Endodermal cell (in vitro differentiated cells): ENCODE data around the gene TMEM134. TPM values are rescaled to one million over a fixed set of nuclear protein-coding genes. Genes with fewer than 3 reads are reported as not detected.

ENCODE experiments used
- DNase-seq: peaks from one replicate; pipeline ENCODE4 v3.0.0-alpha.2; 2017
- H3K27ac ChIP-seq: 2 replicates; pipeline ENCODE4 v1.5.1; 2013; ENCODE audit warnings: mild to moderate bottlenecking, low read depth, low read length, moderate library complexity
- H3K27me3 ChIP-seq: 2 replicates; pipeline ENCODE4 v1.6.1; 2013; ENCODE audit warnings: mild to moderate bottlenecking, low read length, moderate library complexity; ENCODE audit not compliant: insufficient read depth, control insufficient read depth, poor library complexity, severe bottlenecking
- H3K36me3 ChIP-seq: 2 replicates; pipeline ENCODE4 v1.7.0; 2013; ENCODE audit warnings: mild to moderate bottlenecking, low read length, moderate library complexity; ENCODE audit not compliant: control insufficient read depth, insufficient read depth
- H3K4me1 ChIP-seq: one replicate; pipeline ENCODE4 v1.7.0; 2013; ENCODE audit warnings: low read length; ENCODE audit not compliant: control insufficient read depth, insufficient read depth
- H3K4me3 ChIP-seq: 2 replicates; pipeline ENCODE4 v1.5.1; 2013; ENCODE audit warnings: mild to moderate bottlenecking, low read length, moderate library complexity
- H3K9ac ChIP-seq: 2 replicates; pipeline ENCODE4 v1.6.1; 2013; ENCODE audit warnings: mild to moderate bottlenecking, low read length, moderate library complexity; ENCODE audit not compliant: poor library complexity, severe bottlenecking; ENCODE audit errors: extremely low read depth
- H3K9me3 ChIP-seq: 2 replicates; pipeline ENCODE4 v1.6.1; 2013; ENCODE audit warnings: mild to moderate bottlenecking, low read length, moderate library complexity; ENCODE audit not compliant: control insufficient read depth
- H3K27ac Mint-ChIP-seq: 2 replicates; pipeline ENCODE4 v1.8.0; 2020; ENCODE audit warnings: mixed read lengths
- H3K27me3 Mint-ChIP-seq: 2 replicates; pipeline ENCODE4 v1.8.0; 2021; ENCODE audit warnings: mild to moderate bottlenecking, mixed read lengths; ENCODE audit not compliant: insufficient read depth
- H3K36me3 Mint-ChIP-seq: 2 replicates; pipeline ENCODE4 v1.8.0; 2020; ENCODE audit warnings: low read depth, mixed read lengths
- H3K4me1 Mint-ChIP-seq: 2 replicates; pipeline ENCODE4 v1.8.0; 2020; ENCODE audit warnings: mixed read lengths
- H3K4me3 Mint-ChIP-seq: 2 replicates; pipeline ENCODE4 v1.8.0; 2020; ENCODE audit warnings: mild to moderate bottlenecking, moderate library complexity, mixed read lengths
- H3K9me3 Mint-ChIP-seq: 2 replicates; pipeline ENCODE4 v1.8.0; 2020; ENCODE audit warnings: mild to moderate bottlenecking, mixed read lengths
- CTCF ChIP-seq: fragments of 200-600 bp; sonication (generic); conservative IDR thresholded peaks from 2 replicates; pipeline ENCODE4 v1.5.0; 2021; ENCODE audit warnings: antibody characterized with exemption, mild to moderate bottlenecking
- WGBS, 2 experiments: methylation state at CpG; one replicate each; pipeline versions ENCODE4 v1.1.5 to v1.1.7; 2013; ENCODE audit warnings: missing lambda C conversion rate in 2 of 2, mixed read lengths in 1 of 2; ENCODE audit not compliant: insufficient coverage in 1 of 2, insufficient read length in 1 of 2; 5-methylcytosine and 5-hydroxymethylcytosine counted together
- long read RNA-seq, 4 experiments: library from polyadenylated mRNA in 2 of 4; library from RNA in 1 of 4; library from capped mRNA in 1 of 4; stranded (forward) in 3 of 4; unstranded in 1 of 4; transcript quantifications; one replicate each; pipeline ENCODE4 v2.0.0, GENCODE V29; 2020 to 2021; ENCODE audit warnings: inconsistent platforms in 1 of 4
- polyA plus RNA-seq, 2 experiments: library from polyadenylated mRNA; stranded (reverse); fragments of 50-300 nt; gene quantifications; one replicate each; pipeline ENCODE4 v1.2.3, GENCODE V29; 2013
- total RNA-seq, 2 donors: library from RNA; stranded (reverse); fragmentation: NEBNext Ultra II Directional in 1 of 2; extraction: Animal tissue kit (Norgen Biotek cat#: 25700) in 1 of 2; gene quantifications; 2 replicates in 1 of 2; 3 replicates in 1 of 2; pipeline ENCODE4 v1.2.1, GENCODE V29; 2021

Gene TMEM134
- total RNA-seq, result 10 to 100 TPM; 67.4 to 87.8 TPM
- 60.9 TPM for polyA plus RNA-seq (2013, experiment 1 of 2)
- 57.1 TPM for polyA plus RNA-seq (2013, experiment 2 of 2)
- long read RNA-seq, experiment 1, transcript TMEM134-201 (7 exons, 3,534 nt), result major isoform, 20 of 43 reads
- long read RNA-seq, experiment 1, partial matches to known transcripts, result 0 of 43 reads
- long read RNA-seq, experiment 1, other reads (novel, unspliced or antisense), result 16 of 43 reads
- long read RNA-seq, experiment 2, transcript TMEM134-201 (7 exons, 3,534 nt), result major isoform, 86 of 162 reads
- long read RNA-seq, experiment 2, transcript TMEM134-217 (7 exons, 1,063 nt), result minor isoform, 8 of 162 reads
- long read RNA-seq, experiment 2, transcript TMEM134-202 (6 exons, 823 nt), result minor isoform, 6 of 162 reads
- long read RNA-seq, experiment 2, partial matches to known transcripts, result 7 of 162 reads
- long read RNA-seq, experiment 2, other reads (novel, unspliced or antisense), result 53 of 162 reads
- long read RNA-seq, experiment 3, transcript TMEM134-201 (7 exons, 3,534 nt), result major isoform, 24 of 37 reads
- long read RNA-seq, experiment 3, partial matches to known transcripts, result 0 of 37 reads
- long read RNA-seq, experiment 3, other reads (novel, unspliced or antisense), result 9 of 37 reads
- long read RNA-seq, experiment 4, transcript TMEM134-202 (6 exons, 823 nt), result minor isoform, 6 of 168 reads
- long read RNA-seq, experiment 4, transcript TMEM134-201 (7 exons, 3,534 nt), result major isoform, 101 of 168 reads
- long read RNA-seq, experiment 4, partial matches to known transcripts, result 3 of 168 reads
- long read RNA-seq, experiment 4, other reads (novel, unspliced or antisense), result 52 of 168 reads

- H3K4me1 ChIP-seq, result no peaks in the 10 kb centered on the region
- H3K27ac Mint-ChIP-seq, result peak within 1 kb of the TSS; percentile 90
- H3K9ac ChIP-seq, result peak within 1 kb of the TSS; percentile 44
- WGBS, 2 experiments, result 1 to 2% methylated on average over 24 to 76 of the region's 76 CpGs
- TF ChIP-seq CTCF, result peak; percentile 62
- no peaks in the 10 kb centered on the region for H3K27me3 ChIP-seq
- peaks cover 9% of the 10 kb centered on the region for H3K4me1 Mint-ChIP-seq
- peak; percentile 97 for DNase-seq
- peak within 1 kb of the TSS; percentile 85 for H3K4me3 Mint-ChIP-seq
- H3K27me3 Mint-ChIP-seq, result no peaks in the 10 kb centered on the region
- H3K27ac ChIP-seq, result peak within 1 kb of the TSS; percentile 66
- H3K9me3 Mint-ChIP-seq, result no peaks in the 10 kb centered on the region
- H3K36me3 Mint-ChIP-seq, result peaks cover 4% of the 10 kb centered on the region
- no peaks in the 10 kb centered on the region for H3K36me3 ChIP-seq
- peak within 1 kb of the TSS; percentile 83 for H3K4me3 ChIP-seq
- no peaks in the 10 kb centered on the region for H3K9me3 ChIP-seq
These were observed at the start of gene TMEM134 for GRCh38 chr11:67468759-67469507. TMEM134 (minus strand) TSS chr11:67469251; CDS start chr11:67469192, 59 bp downstream.

GRCh38 chr11:67517784-67518552 is 48.9 kb upstream of the TMEM134 start:
- H3K36me3 Mint-ChIP-seq, result no peaks in the 10 kb centered on the region
- no peak for DNase-seq
- H3K9me3 Mint-ChIP-seq, result no peaks in the 10 kb centered on the region
- no peaks in the 10 kb centered on the region for H3K9me3 ChIP-seq
- 84 to 89% methylated on average over 4 to 10 of the region's 10 CpGs for WGBS, 2 experiments
- H3K4me3 ChIP-seq, result no peak overlapping the region
- H3K4me1 Mint-ChIP-seq, result no peaks in the 10 kb centered on the region
- TF ChIP-seq CTCF, result no peak
- H3K4me1 ChIP-seq, result no peaks in the 10 kb centered on the region
- H3K27me3 Mint-ChIP-seq, result peaks cover 25% of the 10 kb centered on the region
- no peak overlapping the region for H3K4me3 Mint-ChIP-seq
- H3K27ac Mint-ChIP-seq, result no peak overlapping the region
- peaks cover 15% of the 10 kb centered on the region for H3K27me3 ChIP-seq
- H3K27ac ChIP-seq, result no peak overlapping the region
- H3K9ac ChIP-seq, result no peak overlapping the region
- no peaks in the 10 kb centered on the region for H3K36me3 ChIP-seq
